HEK293 (cell line): ENCODE data around the gene VGLL3.
A peak's percentile ranks its signal among the peaks of the same experiment; 100 is the strongest.

Experiments used
- CTCF ChIA-PET: fragments of 350-600 bp; formaldehyde crosslinking; extraction: SDS; loops from one replicate; lab custom pipeline; 2021; ENCODE audit warnings: antibody characterized with exemption; lab: Yijun Ruan, JAX
- POLR2A ChIA-PET: fragments of 300-600 bp; formaldehyde crosslinking; extraction: SDS; loops from one replicate; lab custom pipeline; 2020; ENCODE audit warnings: antibody characterized with exemption, inconsistent platforms; lab: Yijun Ruan, JAX
- H3K27ac ChIP-seq: fragments of 200-500 bp; sonication (Bioruptor generic); 2 replicates; pipeline ENCODE4 v1.5.1; 2014; ENCODE audit warnings: low read depth, low read length, control low read depth, inconsistent platforms; ENCODE audit errors: extremely low read depth
- H3K36me3 ChIP-seq, 2 experiments: fragments of 200-500 bp in 1 of 2; sonication (Bioruptor generic) in 1 of 2; 1 replicate in 1 of 2; 2 replicates in 1 of 2; pipeline ENCODE4 v1.5.1; 2014 to 2017; ENCODE audit warnings: inconsistent platforms in 2 of 2, low read length in 2 of 2; ENCODE audit not compliant: control insufficient read depth in 2 of 2, insufficient read depth in 1 of 2
- H3K4me1 ChIP-seq: fragments of 200-500 bp; sonication (Bioruptor generic); 2 replicates; pipeline ENCODE4 v1.5.1; 2014; ENCODE audit warnings: mild to moderate bottlenecking, low read length, inconsistent platforms; ENCODE audit not compliant: control insufficient read depth, insufficient read depth
- H3K4me3 ChIP-seq: 2 replicates; pipeline ENCODE4 v1.5.1; 2011; ENCODE audit warnings: low read depth, mild to moderate bottlenecking, control low read depth, low read length, moderate library complexity
- H3K9me3 ChIP-seq: fragments of 200-500 bp; sonication (Bioruptor generic); 2 replicates; pipeline ENCODE4 v1.5.1; 2014; ENCODE audit warnings: low read depth, low read length, inconsistent platforms; ENCODE audit not compliant: control insufficient read depth, insufficient read depth
- ELK4 ChIP-seq: IDR thresholded peaks from 2 replicates; pipeline ENCODE4 v1.6.1; 2011; ENCODE audit warnings: mild to moderate bottlenecking, low read depth, low read length, borderline replicate concordance
- FEZF1 ChIP-seq: fragments of 450-650 bp; formaldehyde crosslinking; IDR thresholded peaks from 2 replicates; pipeline ENCODE4 v1.5.1; 2016; ENCODE audit warnings: missing biosample characterization, missing genetic modification characterization
- KLF7 ChIP-seq: fragments of 450-650 bp; formaldehyde crosslinking; IDR thresholded peaks from 2 replicates; pipeline ENCODE4 v1.5.1; 2016; ENCODE audit warnings: missing biosample characterization, missing genetic modification characterization, borderline replicate concordance
- MEIS1 ChIP-seq: sonication (generic); formaldehyde crosslinking; IDR thresholded peaks from 2 replicates; pipeline ENCODE4 v1.8.1; 2022; ENCODE audit warnings: missing genetic modification reagents, mild to moderate bottlenecking, borderline replicate concordance
- MZF1 ChIP-seq: fragments of 450-650 bp; formaldehyde crosslinking; IDR thresholded peaks from 2 replicates; pipeline ENCODE4 v1.5.1; 2017; ENCODE audit warnings: missing biosample characterization, missing genetic modification characterization, borderline replicate concordance
- OVOL3 ChIP-seq: fragments of 450-650 bp; formaldehyde crosslinking; IDR thresholded peaks from 2 replicates; pipeline ENCODE4 v1.5.1; 2016; ENCODE audit warnings: missing biosample characterization, missing genetic modification characterization
- SP3 ChIP-seq: fragments of 450-650 bp; formaldehyde crosslinking; IDR thresholded peaks from 2 replicates; pipeline ENCODE4 v1.5.1; 2016; ENCODE audit warnings: missing biosample characterization, missing genetic modification characterization
- TRIM28 ChIP-seq: IDR thresholded peaks from 2 replicates; pipeline ENCODE4 v1.6.1; 2011; ENCODE audit warnings: low read length, control low read depth, borderline replicate concordance
- TSHZ1 ChIP-seq: fragments of 450-650 bp; formaldehyde crosslinking; IDR thresholded peaks from 2 replicates; pipeline ENCODE4 v1.5.1; 2016; ENCODE audit warnings: missing biosample characterization, missing genetic modification characterization, borderline replicate concordance
- ZBTB48 ChIP-seq: fragments of 450-650 bp; formaldehyde crosslinking; IDR thresholded peaks from 2 replicates; pipeline ENCODE4 v1.5.1; 2016; ENCODE audit warnings: missing biosample characterization, missing genetic modification characterization
- ZFP3 ChIP-seq: fragments of 450-650 bp; formaldehyde crosslinking; IDR thresholded peaks from 2 replicates; pipeline ENCODE4 v1.5.1; 2016; ENCODE audit warnings: low read depth, missing biosample characterization, missing genetic modification characterization
- ZNF10 ChIP-seq: fragments of 450-650 bp; formaldehyde crosslinking; IDR thresholded peaks from 2 replicates; pipeline ENCODE4 v1.5.1; 2017; ENCODE audit warnings: missing biosample characterization, missing genetic modification characterization
- ZNF16 ChIP-seq: fragments of 450-650 bp; formaldehyde crosslinking; IDR thresholded peaks from 2 replicates; pipeline ENCODE4 v1.5.1; 2016; ENCODE audit warnings: low read depth, missing biosample characterization, missing genetic modification characterization
- ZNF184 ChIP-seq: fragments of 450-650 bp; IDR thresholded peaks from 2 replicates; pipeline ENCODE4 v1.5.1; 2018; ENCODE audit warnings: missing biosample characterization, mild to moderate bottlenecking, missing genetic modification characterization
- ZNF391 ChIP-seq: fragments of 450-650 bp; formaldehyde crosslinking; IDR thresholded peaks from 2 replicates; pipeline ENCODE4 v1.5.1; 2016; ENCODE audit warnings: low read depth, missing biosample characterization, missing genetic modification characterization, borderline replicate concordance
- ZNF404 ChIP-seq: fragments of 450-650 bp; formaldehyde crosslinking; IDR thresholded peaks from 2 replicates; pipeline ENCODE4 v1.5.1; 2017; ENCODE audit warnings: missing biosample characterization, missing genetic modification characterization
- ZNF548 ChIP-seq: fragments of 450-650 bp; formaldehyde crosslinking; IDR thresholded peaks from 2 replicates; pipeline ENCODE4 v1.5.1; 2016; ENCODE audit warnings: missing biosample characterization, missing genetic modification characterization
- ZNF555 ChIP-seq: fragments of 450-650 bp; formaldehyde crosslinking; conservative IDR thresholded peaks from 2 replicates; pipeline ENCODE4 v1.5.1; 2017; ENCODE audit warnings: missing biosample characterization, mild to moderate bottlenecking, missing genetic modification characterization, inconsistent platforms
- ZNF560 ChIP-seq: fragments of 450-650 bp; formaldehyde crosslinking; IDR thresholded peaks from 2 replicates; pipeline ENCODE4 v1.5.1; 2017; ENCODE audit warnings: missing biosample characterization, missing genetic modification characterization, borderline replicate concordance
- ZNF660 ChIP-seq: fragments of 450-650 bp; IDR thresholded peaks from 2 replicates; pipeline ENCODE4 v1.5.1; 2018; ENCODE audit warnings: missing biosample characterization, mild to moderate bottlenecking, missing genetic modification characterization
- ZNF768 ChIP-seq: fragments of 450-650 bp; formaldehyde crosslinking; IDR thresholded peaks from 2 replicates; pipeline ENCODE4 v1.5.1; 2018; ENCODE audit warnings: missing biosample characterization, mild to moderate bottlenecking, missing genetic modification characterization
- ZNF830 ChIP-seq: fragments of 450-650 bp; IDR thresholded peaks from 2 replicates; pipeline ENCODE4 v1.5.0; 2018; ENCODE audit warnings: missing biosample characterization, missing genetic modification characterization, low read depth, mild to moderate bottlenecking, moderate library complexity
- ZSCAN30 ChIP-seq: fragments of 450-650 bp; IDR thresholded peaks from 2 replicates; pipeline ENCODE4 v1.5.1; 2018; ENCODE audit warnings: missing biosample characterization, mild to moderate bottlenecking, missing genetic modification characterization, moderate library complexity
- ZXDB ChIP-seq: fragments of 450-650 bp; formaldehyde crosslinking; IDR thresholded peaks from 2 replicates; pipeline ENCODE4 v1.5.1; 2016; ENCODE audit warnings: missing biosample characterization, missing genetic modification characterization
- TF ChIP-seq, protein P1 (sequence below): fragments of 450-650 bp; formaldehyde crosslinking; IDR thresholded peaks from 2 replicates; pipeline ENCODE4 v1.5.1; 2017; ENCODE audit warnings: missing biosample characterization, missing genetic modification characterization
- TF ChIP-seq, protein P2 (sequence below): fragments of 450-650 bp; formaldehyde crosslinking; IDR thresholded peaks from 2 replicates; pipeline ENCODE4 v1.5.1; 2016; ENCODE audit warnings: missing biosample characterization, missing genetic modification characterization

The VGLL3 gene

DNA sequence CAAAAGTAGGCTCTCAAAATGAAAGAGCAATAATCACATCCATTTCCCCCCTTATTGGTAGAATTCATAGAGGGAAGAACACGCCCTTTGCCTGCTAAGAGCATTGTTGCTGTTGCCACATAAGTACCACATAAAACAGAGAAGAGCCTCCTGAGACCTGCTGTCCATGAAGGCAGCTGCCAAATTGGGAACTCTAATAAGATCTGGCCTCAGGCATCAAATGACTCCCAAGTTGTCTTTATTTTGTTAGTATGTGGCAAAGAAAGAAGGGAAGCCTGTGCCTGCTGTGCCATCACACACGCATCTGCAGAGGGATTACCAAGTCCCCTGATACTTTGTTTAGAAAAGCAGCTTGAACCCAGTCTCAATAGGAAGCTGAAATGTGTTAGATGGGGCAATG, 23.9 kb downstream of the VGLL3 start:
- Histone ChIP-seq H3K4me3 (no peak overlapping the region), H3K36me3 (no peaks in the 10 kb centered on the region), H3K4me1 (no peaks in the 10 kb centered on the region), H3K9me3 (no peaks in the 10 kb centered on the region), H3K27ac (no peak overlapping the region)
- ChIA-PET CTCF (interaction anchor here (0.6 kb wide), 1 partner anchor 199 kb away, joined by 3 read pairs; no protein-coding TSS in a partner anchor), POLR2A (no interaction called here)
- peak; percentile 65; the same call in 1 of the 2 replicates for TF ChIP-seq FEZF1 (tag by site-specific recombination)
- TF ChIP-seq MZF1 (tag by site-specific recombination) = peak; percentile 24; the same call in 1 of the 2 replicates
- TF ChIP-seq TSHZ1 (tag by site-specific recombination) = no peak
- no peak for TF ChIP-seq ZNF555
- TF ChIP-seq ZNF10 (tag by site-specific recombination) = no peak
- TF ChIP-seq ZNF830 (tag by site-specific recombination) = no peak
- TF ChIP-seq, protein P1, sequence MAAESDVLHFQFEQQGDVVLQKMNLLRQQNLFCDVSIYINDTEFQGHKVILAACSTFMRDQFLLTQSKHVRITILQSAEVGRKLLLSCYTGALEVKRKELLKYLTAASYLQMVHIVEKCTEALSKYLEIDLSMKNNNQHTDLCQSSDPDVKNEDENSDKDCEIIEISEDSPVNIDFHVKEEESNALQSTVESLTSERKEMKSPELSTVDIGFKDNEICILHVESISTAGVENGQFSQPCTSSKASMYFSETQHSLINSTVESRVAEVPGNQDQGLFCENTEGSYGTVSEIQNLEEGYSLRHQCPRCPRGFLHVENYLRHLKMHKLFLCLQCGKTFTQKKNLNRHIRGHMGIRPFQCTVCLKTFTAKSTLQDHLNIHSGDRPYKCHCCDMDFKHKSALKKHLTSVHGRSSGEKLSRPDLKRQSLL (tag by site-specific recombination) = no peak
- TF ChIP-seq MEIS1 (CRISPR knock-in tag) = no peak
- TF ChIP-seq SP3 (tag by site-specific recombination) = no peak
- TF ChIP-seq ZNF16 = no peak

DNA sequence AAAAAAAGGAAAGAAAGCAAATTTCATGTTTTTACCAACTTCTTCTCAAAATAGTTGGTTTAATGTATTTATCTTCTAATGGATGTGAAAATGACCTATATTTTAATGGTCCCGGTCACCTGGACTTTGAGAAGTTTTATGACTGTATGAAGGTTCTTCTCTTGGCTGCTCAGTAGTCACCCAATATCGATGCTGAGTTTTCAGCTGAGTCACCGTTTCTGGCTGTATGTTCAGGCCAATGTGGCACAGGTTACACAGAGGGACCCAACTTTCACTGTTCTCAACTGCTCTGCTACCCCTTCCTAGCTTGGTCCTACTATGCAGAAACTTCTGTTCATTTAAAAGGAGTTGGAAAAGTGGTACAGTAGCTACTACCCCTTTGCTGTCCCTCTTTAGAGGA, 25.8 kb downstream of the VGLL3 start:
- Histone ChIP-seq H3K4me1 (no peaks in the 10 kb centered on the region; the same call in 1 of the 2 replicates), H3K27ac (no peak overlapping the region), H3K36me3 (no peaks in the 10 kb centered on the region), H3K9me3 (no peaks in the 10 kb centered on the region), H3K4me3 (no peak overlapping the region)
- CTCF ChIA-PET = no interaction called here
- TF ChIP-seq ZSCAN30 (no peak), ZNF660 (tag by site-specific recombination) (no peak), ZNF768 (tag by site-specific recombination) (no peak), ZNF184 (no peak), OVOL3 (no peak), ZBTB48 (no peak), TRIM28 (no peak), ZNF404 (no peak), KLF7 (tag by site-specific recombination) (no peak), ZNF560 (tag by site-specific recombination) (no peak), ZFP3 (no peak), ZNF391 (tag by site-specific recombination) (no peak), ELK4 (no peak), ZNF548 (tag by site-specific recombination) (no peak), ZXDB (tag by site-specific recombination) (no peak)
- TF ChIP-seq, protein P2, sequence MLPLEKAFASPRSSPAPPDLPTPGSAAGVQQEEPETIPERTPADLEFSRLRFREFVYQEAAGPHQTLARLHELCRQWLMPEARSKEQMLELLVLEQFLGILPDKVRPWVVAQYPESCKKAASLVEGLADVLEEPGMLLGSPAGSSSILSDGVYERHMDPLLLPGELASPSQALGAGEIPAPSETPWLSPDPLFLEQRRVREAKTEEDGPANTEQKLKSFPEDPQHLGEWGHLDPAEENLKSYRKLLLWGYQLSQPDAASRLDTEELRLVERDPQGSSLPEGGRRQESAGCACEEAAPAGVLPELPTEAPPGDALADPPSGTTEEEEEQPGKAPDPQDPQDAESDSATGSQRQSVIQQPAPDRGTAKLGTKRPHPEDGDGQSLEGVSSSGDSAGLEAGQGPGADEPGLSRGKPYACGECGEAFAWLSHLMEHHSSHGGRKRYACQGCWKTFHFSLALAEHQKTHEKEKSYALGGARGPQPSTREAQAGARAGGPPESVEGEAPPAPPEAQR (tag by site-specific recombination) = no peak
- POLR2A ChIA-PET = no interaction called here
